GM19240 (cell line): ENCODE data around the gene VEGFD.
"Not testable (repeated sequence)": the region's sequence is repeated elsewhere in the genome, so short reads cannot be mapped to it uniquely, and the experiment has no call there.

Experiments used
- DNase-seq: peaks from one replicate; pipeline ENCODE4 v3.0.0; 2011; ENCODE audit warnings: low spot score; ENCODE audit not compliant: insufficient read length

The VEGFD gene

DNA sequence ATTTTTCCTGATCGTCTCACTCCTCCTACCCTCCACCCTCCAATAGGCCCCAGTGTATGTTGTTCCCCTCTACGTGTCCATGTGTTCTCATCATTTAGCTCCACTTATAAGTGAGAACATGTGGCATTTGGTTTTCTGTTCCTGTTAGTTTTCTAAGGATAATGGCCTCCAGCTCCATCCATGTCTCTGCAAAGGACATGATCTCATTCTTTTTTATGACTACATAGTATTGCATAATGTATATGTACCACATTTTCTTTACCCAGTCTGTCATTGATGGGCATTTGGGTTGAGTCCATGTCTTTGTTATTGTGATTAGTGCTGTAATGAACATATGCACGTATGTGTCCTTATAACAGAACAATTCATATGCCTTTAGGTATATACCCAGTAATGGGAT, 78.3 kb downstream of the VEGFD start:
- not testable (repeated sequence) for DNase-seq

DNA sequence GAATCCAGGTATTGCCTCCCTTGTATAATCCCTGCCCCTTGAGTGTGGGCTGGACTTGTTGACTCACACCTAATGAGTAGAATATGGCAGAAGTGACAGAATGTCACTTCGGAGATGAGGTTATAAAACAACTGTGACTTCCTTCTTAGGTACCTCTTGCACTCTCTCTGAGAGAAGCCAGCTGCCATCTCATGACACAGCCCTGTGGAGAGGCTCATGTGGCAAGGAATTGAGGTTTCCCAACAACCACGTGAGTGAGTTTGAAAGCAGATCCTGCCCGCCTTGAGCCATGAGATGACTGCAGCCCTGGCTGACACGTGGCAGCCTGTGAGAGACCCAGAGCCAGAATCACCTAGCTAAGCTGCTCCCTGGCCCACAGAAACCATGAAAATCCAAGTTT, 82.3 kb downstream of the VEGFD start:
- no peak for DNase-seq

DNA sequence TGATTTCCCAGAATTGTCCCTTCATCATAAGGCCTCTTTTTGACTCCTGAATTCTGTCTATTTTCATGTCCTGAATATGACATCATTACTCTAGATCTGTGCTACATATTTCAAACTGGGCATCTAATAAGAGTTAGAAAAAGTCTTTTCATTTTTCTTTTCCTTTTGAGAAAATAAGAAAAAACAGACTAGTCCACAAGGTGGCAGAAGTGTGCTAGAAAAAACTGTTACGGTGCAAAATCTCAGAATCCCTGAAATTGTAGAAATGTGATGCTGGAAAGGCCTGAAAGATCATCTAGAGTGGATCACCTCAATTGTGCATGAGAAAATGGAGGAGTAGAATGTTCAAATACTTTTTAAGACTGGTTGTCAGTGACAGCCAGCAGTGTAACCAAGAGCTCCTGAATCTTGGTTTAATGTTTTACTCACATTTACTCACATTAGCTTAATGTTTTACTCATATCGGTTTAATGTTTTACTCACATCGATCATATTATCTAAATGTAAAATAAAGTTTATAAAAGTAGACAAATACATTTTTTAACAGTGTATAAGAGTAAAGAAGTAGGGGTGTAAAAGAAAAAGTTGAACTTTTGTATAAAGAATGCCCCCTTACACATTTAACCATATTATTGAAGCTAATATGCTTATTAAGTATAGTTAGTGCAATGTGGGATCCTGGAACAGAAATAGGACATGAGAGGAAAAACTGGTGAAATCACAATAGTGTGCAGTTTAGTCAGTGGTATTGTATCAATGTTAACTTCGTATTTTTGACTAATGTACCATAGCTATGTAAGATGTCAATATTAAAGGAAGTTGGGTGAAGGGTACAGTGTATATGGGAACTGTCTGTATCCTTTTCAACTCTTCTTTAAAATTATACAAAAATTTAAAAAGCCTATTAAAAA, 84.0 kb downstream of the VEGFD start:
- no peak for DNase-seq

DNA sequence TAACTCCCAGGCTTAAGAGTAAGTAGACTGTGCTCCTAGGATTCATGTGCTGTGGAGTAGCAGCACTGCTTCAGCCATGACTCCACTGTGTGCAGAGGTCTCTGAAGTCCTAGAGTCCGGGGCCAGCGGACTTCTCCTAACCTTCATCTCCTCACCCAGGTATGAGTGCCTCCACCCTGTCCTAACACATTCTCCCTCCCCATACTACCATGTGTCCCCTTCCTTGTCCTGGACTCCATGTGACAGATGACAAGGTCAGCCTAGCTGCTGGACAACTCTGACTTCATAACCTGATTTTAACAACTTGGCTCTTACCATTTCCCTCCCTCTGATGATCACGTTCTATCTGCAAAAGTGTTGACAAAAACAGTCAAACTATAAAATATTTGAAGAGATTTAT, 85.4 kb downstream of the VEGFD start:
- no peak for DNase-seq

DNA sequence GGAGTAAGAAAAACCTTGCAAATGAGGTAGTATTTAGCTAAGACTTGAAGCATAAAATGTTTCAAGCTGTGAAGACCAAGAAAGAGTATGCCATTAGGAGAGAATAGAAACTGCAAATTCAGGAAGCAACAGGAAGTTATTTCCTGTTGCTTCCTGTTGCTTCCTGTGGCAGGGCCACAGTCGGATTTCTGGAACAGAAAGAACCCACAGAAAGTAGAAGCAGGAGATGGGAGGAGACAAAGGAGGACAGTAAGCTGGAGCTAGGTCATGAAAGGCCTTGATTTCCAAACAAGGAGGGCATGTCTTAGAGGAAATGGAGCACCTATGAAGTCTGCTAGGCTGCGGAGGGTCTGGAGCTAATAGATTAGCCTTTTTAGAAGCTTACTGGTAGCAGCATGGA, 86.0 kb downstream of the VEGFD start:
- no peak for DNase-seq
